KOPT-K1 (cell line): ENCODE measurements around the gene TMEM132C.

Source experiments
- H3K27ac ChIP-seq: fragments of 200-600 bp; sonication (generic); 2 replicates; pipeline ENCODE4 v1.5.1; 2016; ENCODE audit warnings: antibody characterized with exemption, mild to moderate bottlenecking, low read depth, low read length; ENCODE audit not compliant: poor library complexity, severe bottlenecking
- H3K36me3 ChIP-seq: fragments of 200-600 bp; sonication (generic); 2 replicates; pipeline ENCODE4 v1.5.1; 2017; ENCODE audit warnings: antibody characterized with exemption, mild to moderate bottlenecking, low read length, moderate library complexity; ENCODE audit not compliant: insufficient read depth
- H3K9me3 ChIP-seq: fragments of 200-600 bp; sonication (generic); 2 replicates; pipeline ENCODE4 v1.5.1; 2017; ENCODE audit warnings: antibody characterized with exemption, low read length, mild to moderate bottlenecking; ENCODE audit not compliant: insufficient read depth, poor library complexity, severe bottlenecking

The TMEM132C gene

DNA sequence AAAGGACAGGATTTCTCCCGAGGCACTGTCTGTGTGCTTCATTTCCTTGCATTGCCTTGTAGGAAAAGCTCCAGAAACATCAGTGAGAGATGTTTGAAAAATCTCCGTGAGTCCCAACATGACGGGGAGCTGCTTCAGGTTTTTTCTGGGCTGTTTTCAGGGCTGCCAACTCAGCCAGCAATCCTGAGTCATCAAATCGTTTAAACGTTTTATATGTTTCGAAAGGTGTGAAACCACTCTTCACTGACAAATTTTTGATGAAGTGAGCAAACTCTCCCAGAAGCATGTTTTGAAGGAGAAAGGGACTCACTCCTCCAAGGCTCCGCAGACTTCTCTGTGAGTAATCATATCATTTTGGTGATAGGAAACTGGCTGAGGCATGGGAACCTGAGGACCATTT, 240.5 kb downstream of the TMEM132C start:
- Histone ChIP-seq H3K36me3 (no peaks in the 10 kb centered on the region), H3K9me3 (peaks cover 18% of the 10 kb centered on the region), H3K27ac (no peak overlapping the region)

DNA sequence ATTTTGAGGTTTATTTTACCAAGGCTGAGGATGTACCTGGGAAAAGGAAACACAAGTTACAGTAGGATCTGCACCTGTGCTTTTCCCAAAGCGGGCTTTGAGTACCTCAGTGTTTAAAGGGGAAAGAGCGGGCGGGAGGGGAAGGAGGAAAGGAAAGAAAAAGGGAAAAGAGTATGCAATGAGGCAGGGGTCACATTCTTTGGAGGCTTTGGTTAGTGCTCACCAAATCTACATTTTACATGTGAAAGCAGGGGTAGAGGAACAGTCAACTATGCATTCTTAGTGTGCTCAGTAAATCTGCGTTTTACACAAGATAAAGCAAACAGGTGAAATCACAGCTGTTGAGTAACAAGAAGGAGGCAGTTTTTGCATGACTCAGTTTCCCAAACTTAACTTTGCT, 242.2 kb downstream of the TMEM132C start:
- Histone ChIP-seq H3K36me3 (no peaks in the 10 kb centered on the region), H3K27ac (no peak overlapping the region), H3K9me3 (peaks cover 18% of the 10 kb centered on the region)

GRCh38 chr12:128510511-128510910, 243.5 kb downstream of the TMEM132C start:
- H3K36me3 ChIP-seq: no peaks in the 10 kb centered on the region
- peaks cover 17% of the 10 kb centered on the region for H3K9me3 ChIP-seq
- no peak overlapping the region for H3K27ac ChIP-seq

- Histone ChIP-seq H3K36me3 (no peaks in the 10 kb centered on the region), H3K9me3 (peaks cover 15% of the 10 kb centered on the region), H3K27ac (no peak overlapping the region)
Observed at GRCh38 chr12:128513331-128513730, 246.4 kb downstream of the TMEM132C start.

DNA sequence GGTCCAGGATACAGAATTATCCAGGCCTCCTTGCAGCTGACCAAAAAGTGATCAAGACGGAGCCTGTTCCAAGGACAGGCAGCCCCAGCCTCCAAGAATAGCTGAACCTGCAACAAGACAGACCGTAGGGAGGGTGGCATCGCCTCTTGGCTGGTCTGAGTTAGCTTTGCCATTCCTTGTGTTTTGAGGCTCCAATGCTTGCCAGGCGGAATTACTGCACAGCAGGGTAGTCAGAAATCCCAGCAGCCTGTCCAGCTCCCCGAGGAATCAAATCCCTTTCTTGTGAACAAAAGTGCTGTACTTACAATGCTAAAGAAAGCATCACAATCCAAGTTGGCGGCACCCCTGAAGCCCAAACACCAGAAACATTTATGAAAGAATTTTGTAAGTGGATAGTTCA, 246.9 kb downstream of the TMEM132C start:
- H3K36me3 ChIP-seq: no peaks in the 10 kb centered on the region
- H3K27ac ChIP-seq: no peak overlapping the region
- peaks cover 15% of the 10 kb centered on the region for H3K9me3 ChIP-seq

- H3K36me3 ChIP-seq: no peaks in the 10 kb centered on the region
- no peak overlapping the region for H3K27ac ChIP-seq
- H3K9me3 ChIP-seq: peaks cover 7% of the 10 kb centered on the region
Observed at GRCh38 chr12:128518644-128519043, 251.7 kb downstream of the TMEM132C start.

DNA sequence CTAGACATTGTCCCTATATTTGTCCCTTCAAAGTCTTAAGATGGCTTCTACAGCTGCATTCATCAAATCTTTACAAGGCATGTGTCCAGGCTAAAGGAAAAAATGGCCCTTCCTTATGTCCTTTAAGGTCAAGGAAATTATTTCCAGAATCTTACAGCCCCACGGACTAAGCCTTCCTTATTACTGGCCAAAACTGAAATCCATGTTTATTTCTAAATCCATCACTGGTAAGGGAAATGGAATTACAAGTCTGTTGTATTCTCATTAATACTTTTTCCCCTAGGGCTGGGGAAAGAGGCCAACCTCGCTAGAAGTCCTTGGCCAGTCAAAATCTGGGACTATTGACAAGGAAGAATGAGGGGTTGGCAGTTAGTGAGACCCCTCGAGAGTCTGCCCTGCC, 252.5 kb downstream of the TMEM132C start:
- Histone ChIP-seq H3K36me3 (no peaks in the 10 kb centered on the region), H3K9me3 (peaks cover 7% of the 10 kb centered on the region), H3K27ac (no peak overlapping the region)

DNA sequence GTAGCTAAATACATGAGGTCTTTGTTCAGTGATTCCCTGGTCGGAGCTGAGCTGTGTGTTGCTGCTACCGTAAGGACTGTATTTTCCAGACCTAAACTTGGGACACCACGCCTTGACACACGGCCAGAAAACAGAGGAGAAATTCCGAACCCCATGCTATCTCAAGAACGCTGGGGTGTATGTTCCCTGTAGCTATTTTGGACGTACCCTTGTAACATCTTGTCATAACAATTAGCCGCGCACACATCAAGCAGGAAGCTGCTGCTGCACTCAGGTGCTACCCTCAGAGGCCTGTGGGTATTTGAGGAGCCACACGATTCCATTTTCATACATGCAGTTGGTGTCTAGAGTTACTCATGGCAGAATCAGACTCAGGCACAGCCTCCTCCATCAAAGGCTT, 255.0 kb downstream of the TMEM132C start:
- Histone ChIP-seq H3K9me3 (no peaks in the 10 kb centered on the region), H3K27ac (no peak overlapping the region)

GRCh38 chr12:128524439-128524838, 257.5 kb downstream of the TMEM132C start:
- H3K36me3 ChIP-seq: no peaks in the 10 kb centered on the region
- no peaks in the 10 kb centered on the region for H3K9me3 ChIP-seq
- H3K27ac ChIP-seq: no peak overlapping the region

More for the DNA sequence above, 255.0 kb downstream of the TMEM132C start:
- no peaks in the 10 kb centered on the region for H3K36me3 ChIP-seq

GRCh38 chr12:128531170-128531569, 264.2 kb downstream of the TMEM132C start:
- H3K27ac ChIP-seq: no peak overlapping the region
- H3K9me3 ChIP-seq: no peaks in the 10 kb centered on the region
- H3K36me3 ChIP-seq: no peaks in the 10 kb centered on the region

DNA sequence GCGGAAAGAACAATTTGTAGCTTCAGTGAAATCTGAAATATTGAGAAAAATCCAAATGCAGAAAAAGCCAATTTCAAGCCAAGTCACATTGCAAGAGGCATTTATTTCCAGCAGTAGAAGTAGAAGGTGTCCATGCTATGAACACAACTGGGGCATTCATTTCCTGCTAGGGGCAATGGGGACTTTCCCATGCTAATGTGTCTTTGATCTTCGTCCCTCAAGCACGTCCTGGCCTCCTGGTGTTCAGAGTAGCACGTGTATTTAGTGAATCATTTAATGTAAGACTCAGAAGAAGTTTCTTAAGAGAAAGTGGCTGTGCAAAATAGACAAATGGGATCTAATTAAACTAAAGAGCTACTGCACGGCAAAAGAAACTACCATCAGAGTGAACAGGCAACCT, 267.9 kb downstream of the TMEM132C start:
- Histone ChIP-seq H3K27ac (no peak overlapping the region), H3K9me3 (peaks cover 7% of the 10 kb centered on the region), H3K36me3 (no peaks in the 10 kb centered on the region)

- Histone ChIP-seq H3K27ac (no peak overlapping the region), H3K9me3 (peaks cover 7% of the 10 kb centered on the region), H3K36me3 (no peaks in the 10 kb centered on the region)
Observed at GRCh38 chr12:128536810-128537209, 269.8 kb downstream of the TMEM132C start.

GRCh38 chr12:128537668-128538067, 270.7 kb downstream of the TMEM132C start:
- Histone ChIP-seq H3K36me3 (no peaks in the 10 kb centered on the region), H3K27ac (no peak overlapping the region), H3K9me3 (peaks cover 7% of the 10 kb centered on the region)

DNA sequence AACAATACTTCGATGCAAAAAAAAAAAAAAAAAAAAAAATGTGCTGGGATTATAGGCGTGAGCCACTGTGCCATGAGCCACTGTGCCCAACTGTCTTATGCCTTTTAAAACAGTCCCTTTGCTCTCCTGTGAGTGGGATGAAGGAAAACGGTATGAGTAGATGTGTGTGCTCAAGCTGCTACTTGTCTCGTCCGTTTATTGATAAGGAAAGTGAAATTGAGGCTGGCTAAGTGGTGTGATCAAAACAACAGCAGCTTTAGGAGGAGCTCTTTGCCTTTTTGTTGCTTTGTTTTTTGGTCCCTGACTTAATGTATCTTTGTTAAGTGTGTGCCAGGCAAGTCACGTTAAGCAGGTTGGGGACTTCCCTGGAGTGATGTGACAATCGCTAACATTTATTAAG, 275.9 kb downstream of the TMEM132C start:
- Histone ChIP-seq H3K9me3 (no peaks in the 10 kb centered on the region), H3K36me3 (no peaks in the 10 kb centered on the region), H3K27ac (no peak overlapping the region)

- peaks cover 3% of the 10 kb centered on the region for H3K9me3 ChIP-seq
- H3K27ac ChIP-seq: no peak overlapping the region
- no peaks in the 10 kb centered on the region for H3K36me3 ChIP-seq
Observed at GRCh38 chr12:128543460-128543859, 276.5 kb downstream of the TMEM132C start.

DNA sequence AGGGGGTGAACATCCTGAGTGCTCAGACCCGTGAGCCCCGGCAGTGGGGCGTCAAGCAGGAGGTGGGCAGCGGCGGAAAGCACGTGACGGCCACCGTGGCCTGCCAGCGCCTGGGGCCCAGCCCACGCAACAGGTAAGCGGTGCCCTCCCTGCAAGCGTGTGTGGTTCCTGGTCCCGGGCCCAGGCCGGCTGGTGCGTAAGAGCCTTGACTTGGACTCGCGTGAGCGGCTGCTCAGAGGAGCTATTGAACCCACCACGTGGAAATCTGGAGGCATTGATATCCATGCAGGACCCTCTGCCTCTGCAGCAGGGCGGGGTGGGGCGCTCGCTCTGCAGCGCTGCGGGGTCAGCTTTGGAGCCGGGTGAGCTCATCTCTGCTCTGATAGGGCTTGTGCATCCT, 277.0 kb downstream of the TMEM132C start:
- no peaks in the 10 kb centered on the region for H3K36me3 ChIP-seq

DNA sequence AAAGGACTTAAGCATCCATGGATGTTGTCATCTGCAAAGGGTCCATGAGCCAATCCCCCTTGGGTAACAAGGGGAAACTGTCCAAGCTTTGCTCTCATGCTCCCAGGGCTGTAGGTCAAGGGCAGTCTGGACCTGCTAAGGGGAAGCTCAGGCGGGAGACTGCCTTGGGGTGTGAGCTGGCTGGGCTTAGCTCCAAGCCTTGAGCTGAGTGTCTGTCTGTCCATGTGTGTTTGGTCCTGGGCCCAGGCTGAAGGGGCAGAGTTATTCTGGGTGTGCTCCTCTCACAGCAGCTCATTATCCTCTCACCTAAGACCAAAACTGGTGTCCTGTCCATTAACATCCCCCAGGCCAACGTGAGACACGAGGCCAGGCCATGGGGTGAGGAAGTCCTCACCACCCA, 282.0 kb downstream of the TMEM132C start:
- Histone ChIP-seq H3K9me3 (peaks cover 3% of the 10 kb centered on the region), H3K27ac (no peak overlapping the region), H3K36me3 (no peaks in the 10 kb centered on the region)

More for the DNA sequence above, 277.0 kb downstream of the TMEM132C start:
- Histone ChIP-seq H3K27ac (no peak overlapping the region), H3K9me3 (peaks cover 3% of the 10 kb centered on the region)
